HEK293 (cell line): ENCODE data around the gene RNASEH1.

Source experiments
- CTCF ChIA-PET: fragments of 350-600 bp; formaldehyde crosslinking; extraction: SDS; loops from one replicate; lab custom pipeline; 2021; ENCODE audit warnings: antibody characterized with exemption; lab: Yijun Ruan, JAX
- POLR2A ChIA-PET: fragments of 300-600 bp; formaldehyde crosslinking; extraction: SDS; loops from one replicate; lab custom pipeline; 2020; ENCODE audit warnings: antibody characterized with exemption, inconsistent platforms; lab: Yijun Ruan, JAX
- H3K27ac ChIP-seq: fragments of 200-500 bp; sonication (Bioruptor generic); 2 replicates; pipeline ENCODE4 v1.5.1; 2014; ENCODE audit warnings: low read depth, low read length, control low read depth, inconsistent platforms; ENCODE audit errors: extremely low read depth
- H3K36me3 ChIP-seq, 2 experiments: fragments of 200-500 bp in 1 of 2; sonication (Bioruptor generic) in 1 of 2; 1 replicate in 1 of 2; 2 replicates in 1 of 2; pipeline ENCODE4 v1.5.1; 2014 to 2017; ENCODE audit warnings: inconsistent platforms in 2 of 2, low read length in 2 of 2; ENCODE audit not compliant: control insufficient read depth in 2 of 2, insufficient read depth in 1 of 2
- H3K4me1 ChIP-seq: fragments of 200-500 bp; sonication (Bioruptor generic); 2 replicates; pipeline ENCODE4 v1.5.1; 2014; ENCODE audit warnings: mild to moderate bottlenecking, low read length, inconsistent platforms; ENCODE audit not compliant: control insufficient read depth, insufficient read depth
- H3K4me3 ChIP-seq: 2 replicates; pipeline ENCODE4 v1.5.1; 2011; ENCODE audit warnings: low read depth, mild to moderate bottlenecking, control low read depth, low read length, moderate library complexity
- H3K9me3 ChIP-seq: fragments of 200-500 bp; sonication (Bioruptor generic); 2 replicates; pipeline ENCODE4 v1.5.1; 2014; ENCODE audit warnings: low read depth, low read length, inconsistent platforms; ENCODE audit not compliant: control insufficient read depth, insufficient read depth
- AEBP2 ChIP-seq: fragments of 450-650 bp; formaldehyde crosslinking; IDR thresholded peaks from 2 replicates; pipeline ENCODE4 v1.5.1; 2016; ENCODE audit warnings: missing biosample characterization, missing genetic modification characterization, borderline replicate concordance
- BCL11B ChIP-seq: fragments of 450-650 bp; formaldehyde crosslinking; IDR thresholded peaks from 2 replicates; pipeline ENCODE4 v1.5.1; 2016; ENCODE audit warnings: low read depth, missing biosample characterization, missing genetic modification characterization
- IKZF3 ChIP-seq: fragments of 450-650 bp; IDR thresholded peaks from 2 replicates; pipeline ENCODE4 v1.5.0; 2018; ENCODE audit warnings: missing biosample characterization, mild to moderate bottlenecking, missing genetic modification characterization, moderate library complexity
- KLF16 ChIP-seq: fragments of 450-650 bp; formaldehyde crosslinking; IDR thresholded peaks from 2 replicates; pipeline ENCODE4 v1.5.1; 2017; ENCODE audit warnings: missing biosample characterization, missing genetic modification characterization
- REPIN1 ChIP-seq: fragments of 450-650 bp; formaldehyde crosslinking; IDR thresholded peaks from 2 replicates; pipeline ENCODE4 v1.5.1; 2017; ENCODE audit warnings: missing biosample characterization, missing genetic modification characterization, low read depth
- ZBTB17 ChIP-seq: fragments of 450-650 bp; formaldehyde crosslinking; IDR thresholded peaks from 2 replicates; pipeline ENCODE4 v1.5.1; 2016; ENCODE audit warnings: missing biosample characterization, missing genetic modification characterization
- ZIC2 ChIP-seq: fragments of 450-650 bp; formaldehyde crosslinking; IDR thresholded peaks from 2 replicates; pipeline ENCODE4 v1.5.1; 2016; ENCODE audit warnings: missing biosample characterization, missing genetic modification characterization
- ZNF114 ChIP-seq: fragments of 450-650 bp; formaldehyde crosslinking; IDR thresholded peaks from 2 replicates; pipeline ENCODE4 v1.5.0; 2017; ENCODE audit warnings: missing biosample characterization, missing genetic modification characterization
- ZNF18 ChIP-seq: fragments of 450-650 bp; formaldehyde crosslinking; IDR thresholded peaks from 2 replicates; pipeline ENCODE4 v1.5.1; 2016; ENCODE audit warnings: missing biosample characterization, missing genetic modification characterization
- ZNF274 ChIP-seq, 2 experiments: fragments of 200-500 bp in 1 of 2; fragments of 450-650 bp in 1 of 2; sonication (Bioruptor generic) in 1 of 2; formaldehyde crosslinking in 1 of 2; IDR thresholded peaks; 2 replicates each; pipeline versions ENCODE4 v1.5.1 to v1.6.1; 2014 to 2016; ENCODE audit warnings: borderline replicate concordance in 1 of 2, inconsistent platforms in 1 of 2, low read length in 1 of 2, missing biosample characterization in 1 of 2, missing genetic modification characterization in 1 of 2
- ZNF585B ChIP-seq: fragments of 450-650 bp; formaldehyde crosslinking; IDR thresholded peaks from 2 replicates; pipeline ENCODE4 v1.5.1; 2016; ENCODE audit warnings: missing biosample characterization, missing genetic modification characterization
- ZNF645 ChIP-seq: fragments of 450-650 bp; formaldehyde crosslinking; IDR thresholded peaks from 2 replicates; pipeline ENCODE4; 2016; ENCODE audit warnings: missing biosample characterization, missing genetic modification characterization
- ZXDB ChIP-seq: fragments of 450-650 bp; formaldehyde crosslinking; IDR thresholded peaks from 2 replicates; pipeline ENCODE4 v1.5.1; 2016; ENCODE audit warnings: missing biosample characterization, missing genetic modification characterization
- TF ChIP-seq, protein P1 (sequence below): fragments of 450-650 bp; formaldehyde crosslinking; IDR thresholded peaks from 2 replicates; pipeline ENCODE4 v1.5.1; 2016; ENCODE audit warnings: missing biosample characterization, missing genetic modification characterization
- TF ChIP-seq, protein P2 (sequence below): fragments of 450-650 bp; formaldehyde crosslinking; IDR thresholded peaks from 2 replicates; pipeline ENCODE4 v1.5.1; 2016; ENCODE audit warnings: missing biosample characterization, missing genetic modification characterization

RNASEH1 gene

GRCh38 chr2:3545788-3546478 is 12.2 kb downstream of the RNASEH1 start:
- no peak overlapping the region for H3K27ac ChIP-seq
- H3K9me3 ChIP-seq = no peaks in the 10 kb centered on the region
- ChIA-PET POLR2A (no interaction called here), CTCF (interaction anchor here (0.5 kb wide), 1 partner anchor 8 kb away, joined by 4 read pairs; no protein-coding TSS in a partner anchor)
- H3K4me1 ChIP-seq = no peaks in the 10 kb centered on the region
- TF ChIP-seq REPIN1 (no peak), ZNF18 (tag by site-specific recombination) (no peak), ZNF585B (tag by site-specific recombination) (no peak), ZNF114 (no peak), BCL11B (tag by site-specific recombination) (no peak), ZNF645 (tag by site-specific recombination) (no peak), ZIC2 (tag by site-specific recombination) (no peak), ZNF274 (IDR thresholded peaks at IDR 0.05; ENCODE audit: low read length) (no peak), ZNF274 (tag by site-specific recombination; IDR thresholded peaks at IDR 0.05; ENCODE audit: borderline replicate concordance) (no peak), ZBTB17 (tag by site-specific recombination) (no peak), AEBP2 (no peak), KLF16 (tag by site-specific recombination) (no peak), ZXDB (no peak), IKZF3 (tag by site-specific recombination) (no peak)
- TF ChIP-seq, protein P1, sequence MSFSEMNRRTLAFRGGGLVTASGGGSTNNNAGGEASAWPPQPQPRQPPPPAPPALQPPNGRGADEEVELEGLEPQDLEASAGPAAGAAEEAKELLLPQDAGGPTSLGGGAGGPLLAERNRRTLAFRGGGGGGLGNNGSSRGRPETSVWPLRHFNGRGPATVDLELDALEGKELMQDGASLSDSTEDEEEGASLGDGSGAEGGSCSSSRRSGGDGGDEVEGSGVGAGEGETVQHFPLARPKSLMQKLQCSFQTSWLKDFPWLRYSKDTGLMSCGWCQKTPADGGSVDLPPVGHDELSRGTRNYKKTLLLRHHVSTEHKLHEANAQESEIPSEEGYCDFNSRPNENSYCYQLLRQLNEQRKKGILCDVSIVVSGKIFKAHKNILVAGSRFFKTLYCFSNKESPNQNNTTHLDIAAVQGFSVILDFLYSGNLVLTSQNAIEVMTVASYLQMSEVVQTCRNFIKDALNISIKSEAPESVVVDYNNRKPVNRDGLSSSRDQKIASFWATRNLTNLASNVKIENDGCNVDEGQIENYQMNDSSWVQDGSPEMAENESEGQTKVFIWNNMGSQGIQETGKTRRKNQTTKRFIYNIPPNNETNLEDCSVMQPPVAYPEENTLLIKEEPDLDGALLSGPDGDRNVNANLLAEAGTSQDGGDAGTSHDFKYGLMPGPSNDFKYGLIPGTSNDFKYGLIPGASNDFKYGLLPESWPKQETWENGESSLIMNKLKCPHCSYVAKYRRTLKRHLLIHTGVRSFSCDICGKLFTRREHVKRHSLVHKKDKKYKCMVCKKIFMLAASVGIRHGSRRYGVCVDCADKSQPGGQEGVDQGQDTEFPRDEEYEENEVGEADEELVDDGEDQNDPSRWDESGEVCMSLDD = no peak
- TF ChIP-seq, protein P2, sequence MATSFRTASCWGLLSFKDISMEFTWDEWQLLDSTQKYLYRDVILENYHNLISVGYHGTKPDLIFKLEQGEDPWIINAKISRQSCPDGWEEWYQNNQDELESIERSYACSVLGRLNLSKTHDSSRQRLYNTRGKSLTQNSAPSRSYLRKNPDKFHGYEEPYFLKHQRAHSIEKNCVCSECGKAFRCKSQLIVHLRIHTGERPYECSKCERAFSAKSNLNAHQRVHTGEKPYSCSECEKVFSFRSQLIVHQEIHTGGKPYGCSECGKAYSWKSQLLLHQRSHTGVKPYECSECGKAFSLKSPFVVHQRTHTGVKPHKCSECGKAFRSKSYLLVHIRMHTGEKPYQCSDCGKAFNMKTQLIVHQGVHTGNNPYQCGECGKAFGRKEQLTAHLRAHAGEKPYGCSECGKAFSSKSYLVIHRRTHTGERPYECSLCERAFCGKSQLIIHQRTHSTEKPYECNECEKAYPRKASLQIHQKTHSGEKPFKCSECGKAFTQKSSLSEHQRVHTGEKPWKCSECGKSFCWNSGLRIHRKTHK (tag by site-specific recombination) = no peak
- H3K4me3 ChIP-seq = no peak overlapping the region
- H3K36me3 ChIP-seq = peaks cover 53 to 96% of the 10 kb centered on the region in 2 experiments
